HL-60 (cell line): ENCODE results near the gene COLEC11.

Experiments used
- DNase-seq, 2 experiments: peaks; one replicate each; pipeline ENCODE4 v3.0.0-alpha.2; 2010 to 2020; ENCODE audit warnings: low read depth in 1 of 2, low spot score in 1 of 2
- H3K27ac ChIP-seq: fragments of 250-450 bp; sonication (Bioruptor Pico); replicated peaks from 2 replicates; pipeline ENCODE4 v1.5.1; 2020; ENCODE audit warnings: mild to moderate bottlenecking, moderate library complexity
- H3K27me3 ChIP-seq: fragments of 250-450 bp; sonication (Bioruptor Pico); 2 replicates; pipeline ENCODE4 v1.5.1; 2021; ENCODE audit warnings: mild to moderate bottlenecking, moderate library complexity; ENCODE audit not compliant: insufficient read depth, poor library complexity, severe bottlenecking
- H3K4me3 ChIP-seq: replicated peaks from 2 replicates; pipeline ENCODE4 v1.5.1; 2011; ENCODE audit warnings: mild to moderate bottlenecking, control low read depth, low read length; ENCODE audit not compliant: insufficient read depth
- CTCF ChIP-seq: IDR thresholded peaks from one replicate; pipeline ENCODE4 v1.5.1; 2011; ENCODE audit warnings: low read length, control low read depth, inconsistent platforms; ENCODE audit not compliant: insufficient read depth
- GABPA ChIP-seq: IDR thresholded peaks from 2 replicates; pipeline ENCODE4 v1.6.1; 2012; ENCODE audit warnings: low read depth
- POLR2AphosphoS5 ChIP-seq: IDR thresholded peaks from 2 replicates; pipeline ENCODE4 v1.6.1; 2012; ENCODE audit warnings: low read depth
- REST ChIP-seq: IDR thresholded peaks from 2 replicates; pipeline ENCODE4 v1.6.1; 2012; ENCODE audit warnings: low read depth; ENCODE audit not compliant: insufficient replicate concordance
- SPI1 ChIP-seq: IDR thresholded peaks from 2 replicates; pipeline ENCODE4 v1.6.1; 2012; ENCODE audit warnings: low read depth, mild to moderate bottlenecking, borderline replicate concordance

Gene COLEC11

GRCh38 chr2:3631161-3631850 lies 36.4 kb downstream of the COLEC11 start:
- H3K27ac ChIP-seq = no peak overlapping the region
- no peak overlapping the region for H3K4me3 ChIP-seq
- DNase-seq = no peak
- no peaks in the 10 kb centered on the region for H3K27me3 ChIP-seq
- TF ChIP-seq SPI1 (no peak), GABPA (no peak), REST (no peak), POLR2AphosphoS5 (no peak), CTCF (no peak)

- H3K27me3 ChIP-seq = no peaks in the 10 kb centered on the region
- no peak for DNase-seq
- no peak for TF ChIP-seq REST
- no peak for TF ChIP-seq SPI1
- TF ChIP-seq CTCF = no peak
- TF ChIP-seq GABPA = no peak
- no peak for TF ChIP-seq POLR2AphosphoS5
- H3K27ac ChIP-seq = no peak overlapping the region
- no peak overlapping the region for H3K4me3 ChIP-seq
Observed at GRCh38 chr2:3631851-3632659, 37.1 kb downstream of the COLEC11 start.

- Histone ChIP-seq H3K4me3 (no peak overlapping the region), H3K27me3 (no peaks in the 10 kb centered on the region), H3K27ac (no peak overlapping the region)
- TF ChIP-seq CTCF (no peak), REST (no peak), SPI1 (no peak), POLR2AphosphoS5 (no peak), GABPA (no peak)
- no peak for DNase-seq
Observed at GRCh38 chr2:3633089-3633981, 38.4 kb downstream of the COLEC11 start.
